Choroid plexus epithelial cell (primary cell): ENCODE measurements around the gene ACADSB.

Experiments used
- DNase-seq: peaks from one replicate; pipeline ENCODE4 v3.0.0-alpha.2; 2010; ENCODE audit warnings: low read depth
- H3K4me3 ChIP-seq: 2 replicates; pipeline ENCODE4 v1.5.1; 2011; ENCODE audit warnings: low read depth, mild to moderate bottlenecking, control low read depth, low read length, moderate library complexity
- TF ChIP-seq, protein P1 (sequence below): conservative IDR thresholded peaks from 2 replicates; pipeline ENCODE4 v1.5.1; 2011; ENCODE audit warnings: low read depth, mild to moderate bottlenecking, control low read depth, inconsistent platforms, low read length, moderate library complexity

Gene ACADSB

DNA sequence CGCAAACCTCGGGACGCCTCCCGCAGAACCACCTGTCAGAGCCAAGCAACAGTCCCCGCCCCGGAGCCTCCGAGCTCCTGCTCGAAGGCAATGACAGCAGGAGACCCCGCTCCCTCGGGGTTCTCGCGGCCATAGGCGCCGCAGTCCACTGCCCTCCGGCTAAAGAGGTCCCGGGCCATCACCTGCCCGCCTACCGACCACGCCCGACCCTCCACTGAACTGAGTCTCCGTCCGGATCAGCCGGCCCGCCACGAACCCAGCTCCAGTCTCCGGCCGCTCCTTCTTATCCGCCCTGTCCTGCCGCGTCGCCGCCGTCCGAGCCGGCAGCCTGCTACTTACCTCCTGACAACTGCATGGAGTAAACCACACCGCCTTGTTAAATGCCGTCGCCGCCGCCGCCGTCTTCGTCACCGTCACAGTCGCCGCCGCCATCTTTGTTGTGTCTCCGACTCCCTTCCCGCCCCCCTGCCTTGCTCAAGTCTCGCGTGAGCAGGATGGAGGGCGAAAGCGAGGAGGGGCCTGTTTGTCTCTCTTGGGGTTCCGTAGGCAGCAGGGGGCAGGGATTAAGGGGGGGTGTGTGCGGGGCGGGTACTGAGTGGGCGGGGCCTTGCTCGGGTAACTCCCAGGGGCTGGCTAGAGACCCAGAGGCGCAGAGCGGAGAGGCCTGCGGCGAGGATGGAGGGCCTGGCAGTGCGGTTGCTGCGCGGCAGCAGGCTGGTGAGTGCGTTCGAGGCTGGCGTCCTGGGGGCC, at the start of gene ACADSB, which contains the start of gene IKZF5:
TSS of gene ACADSB (plus strand) at position 652 of the 750 bp plus-strand sequence. CDS start at position 676, 24 bp downstream.
TSS of gene IKZF5 (minus strand) at position 441 of the 750 bp plus-strand sequence. CDS start 10,170 bp downstream, outside the sequence.
- peak; percentile 99 for DNase-seq
- TF ChIP-seq, protein P1, sequence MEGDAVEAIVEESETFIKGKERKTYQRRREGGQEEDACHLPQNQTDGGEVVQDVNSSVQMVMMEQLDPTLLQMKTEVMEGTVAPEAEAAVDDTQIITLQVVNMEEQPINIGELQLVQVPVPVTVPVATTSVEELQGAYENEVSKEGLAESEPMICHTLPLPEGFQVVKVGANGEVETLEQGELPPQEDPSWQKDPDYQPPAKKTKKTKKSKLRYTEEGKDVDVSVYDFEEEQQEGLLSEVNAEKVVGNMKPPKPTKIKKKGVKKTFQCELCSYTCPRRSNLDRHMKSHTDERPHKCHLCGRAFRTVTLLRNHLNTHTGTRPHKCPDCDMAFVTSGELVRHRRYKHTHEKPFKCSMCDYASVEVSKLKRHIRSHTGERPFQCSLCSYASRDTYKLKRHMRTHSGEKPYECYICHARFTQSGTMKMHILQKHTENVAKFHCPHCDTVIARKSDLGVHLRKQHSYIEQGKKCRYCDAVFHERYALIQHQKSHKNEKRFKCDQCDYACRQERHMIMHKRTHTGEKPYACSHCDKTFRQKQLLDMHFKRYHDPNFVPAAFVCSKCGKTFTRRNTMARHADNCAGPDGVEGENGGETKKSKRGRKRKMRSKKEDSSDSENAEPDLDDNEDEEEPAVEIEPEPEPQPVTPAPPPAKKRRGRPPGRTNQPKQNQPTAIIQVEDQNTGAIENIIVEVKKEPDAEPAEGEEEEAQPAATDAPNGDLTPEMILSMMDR = no peak
- peak within 1 kb of the TSS; percentile 98 for H3K4me3 ChIP-seq

DNA sequence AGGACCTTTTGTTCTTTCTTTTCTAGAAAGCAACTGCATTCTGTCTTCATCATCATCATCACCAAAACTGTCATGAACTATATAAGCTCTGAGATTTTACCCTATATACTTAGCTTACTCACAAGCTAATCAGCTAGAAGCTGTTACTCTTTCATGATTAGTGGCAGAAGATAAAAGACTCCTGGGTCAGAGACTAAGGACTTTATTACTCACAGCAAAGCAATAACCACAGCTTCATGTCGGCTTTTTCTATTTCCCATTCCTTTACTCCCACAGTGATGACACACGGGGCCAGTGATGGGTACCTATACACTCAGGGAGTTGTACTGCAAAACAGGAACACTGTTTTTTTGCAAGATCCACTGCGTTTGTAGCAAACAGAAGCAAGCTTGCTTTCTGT, 46.4 kb upstream of the ACADSB start:
- no peak for DNase-seq
- H3K4me3 ChIP-seq = no peak overlapping the region
- TF ChIP-seq, protein P1 = no peak

DNA sequence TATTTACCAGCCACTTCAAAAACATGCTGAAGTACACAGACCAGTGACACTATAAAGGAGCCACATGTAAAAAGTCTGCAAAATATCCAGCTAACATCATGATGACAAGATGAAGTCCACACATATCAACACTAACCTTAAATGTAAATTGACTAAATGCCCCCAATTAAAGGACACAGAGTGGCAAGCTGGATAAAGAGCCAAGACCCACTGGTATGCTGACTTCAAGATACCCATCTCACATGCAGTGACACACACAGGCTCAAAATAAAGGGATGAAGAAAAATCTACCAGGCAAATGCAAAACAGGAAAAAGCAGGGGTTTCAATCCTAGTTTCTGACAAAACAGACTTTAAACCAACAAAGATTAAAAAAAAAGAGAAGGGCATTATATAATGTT, 41.9 kb upstream of the ACADSB start:
- DNase-seq = no peak
- TF ChIP-seq, protein P1 = no peak
- no peak overlapping the region for H3K4me3 ChIP-seq

DNA sequence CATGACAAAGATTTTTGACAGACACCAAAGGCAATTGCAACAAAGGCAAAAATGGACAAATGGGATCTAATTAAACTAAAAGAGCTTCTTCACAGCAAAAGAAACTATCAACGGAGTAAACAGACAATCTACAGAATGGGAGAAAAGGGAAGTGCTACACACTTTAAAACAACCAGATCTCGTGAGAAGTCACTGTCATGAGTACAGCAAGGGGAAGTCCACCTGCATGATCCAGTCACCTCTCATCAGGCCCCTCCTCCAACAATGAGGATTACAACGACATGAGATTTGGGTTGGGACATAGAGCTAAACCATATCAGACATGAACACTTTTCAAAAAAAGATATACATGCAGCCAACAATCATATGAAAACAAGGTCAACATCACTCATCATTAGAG, 40.1 kb upstream of the ACADSB start:
- no peak overlapping the region for H3K4me3 ChIP-seq
- TF ChIP-seq, protein P1 = no peak
- DNase-seq = no peak

DNA sequence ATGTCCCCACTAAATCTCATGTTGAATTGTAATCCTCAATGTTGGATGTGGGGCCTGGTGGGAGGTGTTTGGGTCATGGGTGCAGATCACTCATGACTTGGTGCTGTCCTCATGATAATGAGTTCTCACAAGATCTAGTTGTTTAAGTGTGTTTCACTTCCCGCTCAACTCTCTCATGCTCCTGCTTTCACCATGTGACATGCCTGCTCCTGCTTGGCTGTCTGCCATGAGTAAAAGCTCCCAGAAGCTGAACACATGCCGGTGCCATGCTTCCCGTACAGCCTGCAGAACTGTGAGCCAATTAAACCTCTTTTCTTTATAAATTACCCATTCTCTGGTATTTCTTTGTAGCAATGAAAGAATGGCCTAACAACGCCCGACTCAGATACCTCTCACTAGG, 34.8 kb upstream of the ACADSB start:
- H3K4me3 ChIP-seq = no peak overlapping the region
- peak; percentile 32 for DNase-seq
- TF ChIP-seq, protein P1 = no peak

DNA sequence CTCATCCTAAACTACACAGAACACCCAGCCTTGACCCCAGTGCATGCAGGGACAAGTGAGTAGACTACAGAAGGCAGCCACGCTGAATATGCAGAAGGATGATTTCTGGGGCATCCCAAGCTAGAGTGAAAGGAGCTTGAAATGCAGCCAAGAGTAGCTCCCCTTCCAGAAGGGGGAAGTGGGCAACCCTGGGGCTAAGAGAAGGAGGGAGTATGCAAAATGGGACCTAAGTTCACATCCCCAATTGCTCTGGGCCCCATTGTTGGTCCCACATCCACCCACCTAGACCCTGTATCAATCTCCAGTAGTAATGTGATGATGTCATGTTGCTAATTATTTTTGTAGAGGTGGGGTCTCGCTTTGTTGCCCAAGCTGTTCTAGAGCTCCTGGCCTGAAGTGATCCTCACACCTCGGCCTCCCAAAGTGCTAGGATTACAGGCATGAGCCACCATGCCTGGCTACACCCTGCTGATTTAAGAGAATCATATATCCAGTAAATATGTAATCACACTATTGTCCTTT, 34.2 kb upstream of the ACADSB start:
- DNase-seq = no peak
- no peak overlapping the region for H3K4me3 ChIP-seq
- TF ChIP-seq, protein P1 = no peak
